Uterus (tissue), 4 donors: Measurements from ENCODE around the gene MAN2B1. TPM values are rescaled to one million over a fixed set of nuclear protein-coding genes. Genes with fewer than 3 reads are reported as not detected.

Source experiments
- DNase-seq, 2 donors: peaks; one replicate each; pipeline ENCODE4 v3.0.0-alpha.2; 2019 to 2020
- H3K27ac ChIP-seq, 2 donors: fragments of 200-600 bp; sonication (generic); 1 replicate in 1 of 2; 2 replicates in 1 of 2; pipeline ENCODE4 v1.5.1; 2016 to 2018
- H3K27me3 ChIP-seq, 2 donors: fragments of 200-600 bp; sonication (generic); one replicate each; pipeline ENCODE4 v1.5.1; 2018 to 2019; ENCODE audit warnings: control low read depth in 1 of 2
- H3K36me3 ChIP-seq, 2 donors: fragments of 200-600 bp; sonication (generic); one replicate each; pipeline ENCODE4 v1.5.1; 2019; ENCODE audit warnings: control low read depth in 1 of 2
- H3K4me1 ChIP-seq, 2 donors: fragments of 200-600 bp; sonication (generic); one replicate each; pipeline ENCODE4 v1.5.1; 2018 to 2019; ENCODE audit warnings: control low read depth in 1 of 2
- H3K4me3 ChIP-seq, 2 donors: fragments of 200-600 bp; sonication (generic); 1 replicate in 1 of 2; 2 replicates in 1 of 2; pipeline ENCODE4 v1.5.1; 2018 to 2019; ENCODE audit warnings: mild to moderate bottlenecking in 1 of 2
- H3K9me3 ChIP-seq, 2 donors: fragments of 200-600 bp; sonication (generic); one replicate each; pipeline ENCODE4 v1.5.1; 2019; ENCODE audit warnings: control low read depth in 1 of 2
- POLR2A ChIP-seq, 2 donors: fragments of 450-650 bp; IDR thresholded peaks; one replicate each; pipeline ENCODE4 v1.6.1; 2016; ENCODE audit warnings: antibody characterized with exemption in 2 of 2, mild to moderate bottlenecking in 1 of 2, moderate library complexity in 1 of 2
- intact Hi-C: fragments of 100-400 bp; cut with DNase I; formaldehyde crosslinking; loops from one replicate; pipeline ENCODE4 v1.15.1; 2023; ENCODE audit warnings: low total_unique reads
- total RNA-seq, 4 donors: library from RNA; depleted of rRNA in 3 of 4; stranded (reverse); fragments of >200 nt in 3 of 4; gene quantifications; one replicate each; pipeline versions ENCODE4 v1.1.0 to v1.2.4, GENCODE V29; 2014 to 2023
- TF ChIP-seq, protein P1 (sequence below), 4 experiments: fragments of 200-600 bp in 2 of 4; fragments of 450-650 bp in 2 of 4; sonication (generic) in 2 of 4; IDR thresholded peaks; one replicate each; pipeline ENCODE4 v1.5.1; 2016 to 2019; ENCODE audit warnings: antibody characterized with exemption in 4 of 4, mild to moderate bottlenecking in 2 of 4, moderate library complexity in 1 of 4
- donor health status: DM: yes; HTN: yes; CAD: no.

Gene MAN2B1
- total RNA-seq, 4 donors from 2014 or later: 15.9 to 54.1 (median 42.8) TPM

GRCh38 chr19:12695997-12696365 lies 29.4 kb upstream of the MAN2B1 start:
- no peak for DNase-seq
- H3K27ac ChIP-seq: peak overlapping the region in 1 of 2 donors; percentile 89
- no peaks in the 10 kb centered on the region for H3K27me3 ChIP-seq
- H3K4me1 ChIP-seq: peaks cover 0 to 7% of the 10 kb centered on the region in 2 donors
- H3K9me3 ChIP-seq: no peaks in the 10 kb centered on the region
- peak overlapping the region; percentile 78 to 79 for H3K4me3 ChIP-seq
- H3K36me3 ChIP-seq: no peaks in the 10 kb centered on the region
- TF ChIP-seq POLR2A (IDR thresholded peaks at IDR 0.05): no peak
- TF ChIP-seq, protein P1, sequence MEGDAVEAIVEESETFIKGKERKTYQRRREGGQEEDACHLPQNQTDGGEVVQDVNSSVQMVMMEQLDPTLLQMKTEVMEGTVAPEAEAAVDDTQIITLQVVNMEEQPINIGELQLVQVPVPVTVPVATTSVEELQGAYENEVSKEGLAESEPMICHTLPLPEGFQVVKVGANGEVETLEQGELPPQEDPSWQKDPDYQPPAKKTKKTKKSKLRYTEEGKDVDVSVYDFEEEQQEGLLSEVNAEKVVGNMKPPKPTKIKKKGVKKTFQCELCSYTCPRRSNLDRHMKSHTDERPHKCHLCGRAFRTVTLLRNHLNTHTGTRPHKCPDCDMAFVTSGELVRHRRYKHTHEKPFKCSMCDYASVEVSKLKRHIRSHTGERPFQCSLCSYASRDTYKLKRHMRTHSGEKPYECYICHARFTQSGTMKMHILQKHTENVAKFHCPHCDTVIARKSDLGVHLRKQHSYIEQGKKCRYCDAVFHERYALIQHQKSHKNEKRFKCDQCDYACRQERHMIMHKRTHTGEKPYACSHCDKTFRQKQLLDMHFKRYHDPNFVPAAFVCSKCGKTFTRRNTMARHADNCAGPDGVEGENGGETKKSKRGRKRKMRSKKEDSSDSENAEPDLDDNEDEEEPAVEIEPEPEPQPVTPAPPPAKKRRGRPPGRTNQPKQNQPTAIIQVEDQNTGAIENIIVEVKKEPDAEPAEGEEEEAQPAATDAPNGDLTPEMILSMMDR (IDR thresholded peaks at IDR 0.05): no peak
- intact Hi-C loops: no loop called here

DNA sequence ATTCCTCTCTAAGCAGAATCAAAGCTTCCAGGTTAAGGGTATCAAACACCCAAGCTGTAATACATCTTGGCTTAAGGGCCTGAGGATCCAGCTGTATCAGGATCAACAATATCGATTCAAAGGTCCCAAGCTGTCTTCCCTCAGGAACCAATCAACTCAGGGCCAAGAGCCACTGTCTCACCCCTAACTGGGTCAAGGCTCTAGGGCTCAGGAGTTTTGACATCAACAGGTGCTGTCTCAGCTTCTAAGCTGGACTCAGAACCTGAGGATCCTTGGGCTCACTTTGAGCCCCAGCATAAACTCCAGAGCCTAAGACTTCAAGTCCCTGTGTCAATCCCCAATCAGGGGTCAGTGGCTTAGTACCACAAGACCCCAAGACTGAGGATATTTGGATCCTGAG lies 29.0 kb upstream of the MAN2B1 start:
- H3K27ac ChIP-seq: no peak overlapping the region
- TF ChIP-seq, protein P1 (IDR thresholded peaks at IDR 0.05): no peak
- TF ChIP-seq POLR2A (IDR thresholded peaks at IDR 0.05): no peak
- no peaks in the 10 kb centered on the region for H3K9me3 ChIP-seq
- peak overlapping the region in 1 of 2 donors; percentile 79 for H3K4me3 ChIP-seq
- H3K36me3 ChIP-seq: no peaks in the 10 kb centered on the region
- peaks cover 0 to 7% of the 10 kb centered on the region in 2 donors for H3K4me1 ChIP-seq
- no peaks in the 10 kb centered on the region for H3K27me3 ChIP-seq
- intact Hi-C loops: no loop called here
- DNase-seq: no peak

GRCh38 chr19:12695096-12695495 lies 28.6 kb upstream of the MAN2B1 start:
- H3K4me1 ChIP-seq: peaks cover 0 to 7% of the 10 kb centered on the region in 2 donors
- no peak for TF ChIP-seq POLR2A (IDR thresholded peaks at IDR 0.05)
- TF ChIP-seq, protein P1 (IDR thresholded peaks at IDR 0.05): no peak
- no peaks in the 10 kb centered on the region for H3K36me3 ChIP-seq
- intact Hi-C loops: no loop called here
- H3K27me3 ChIP-seq: no peaks in the 10 kb centered on the region
- no peaks in the 10 kb centered on the region for H3K9me3 ChIP-seq
- H3K4me3 ChIP-seq: no peak overlapping the region
- no peak for DNase-seq
- no peak overlapping the region for H3K27ac ChIP-seq

GRCh38 chr19:12694641-12695040 lies 28.1 kb upstream of the MAN2B1 start:
- Histone ChIP-seq H3K4me1 (peaks cover 0 to 7% of the 10 kb centered on the region in 2 donors), H3K27me3 (no peaks in the 10 kb centered on the region), H3K9me3 (no peaks in the 10 kb centered on the region), H3K27ac (no peak overlapping the region), H3K36me3 (no peaks in the 10 kb centered on the region), H3K4me3 (no peak overlapping the region)
- TF ChIP-seq, protein P1 (IDR thresholded peaks at IDR 0.05): no peak
- TF ChIP-seq POLR2A (IDR thresholded peaks at IDR 0.05): no peak
- DNase-seq: no peak
- intact Hi-C loops: no loop called here

- Histone ChIP-seq H3K27me3 (no peaks in the 10 kb centered on the region), H3K4me3 (no peak overlapping the region), H3K36me3 (no peaks in the 10 kb centered on the region), H3K9me3 (no peaks in the 10 kb centered on the region), H3K4me1 (peaks cover 0 to 7% of the 10 kb centered on the region in 2 donors), H3K27ac (no peak overlapping the region)
- no peak for DNase-seq
- TF ChIP-seq POLR2A (IDR thresholded peaks at IDR 0.05): no peak
- TF ChIP-seq, protein P1 (IDR thresholded peaks at IDR 0.05): no peak
- intact Hi-C loops: no loop called here
Observed at GRCh38 chr19:12692960-12693359, 26.4 kb upstream of the MAN2B1 start.
